Esophagus squamous epithelium (tissue), 5 donors: ENCODE data around the gene ACVR2B. TPM values are rescaled to one million over a fixed set of nuclear protein-coding genes. Genes with fewer than 3 reads are reported as not detected.

Source experiments
- DNase-seq: peaks from one replicate; lab custom pipeline; 2025; lab: John Stamatoyannopoulos, UW
- H3K27ac ChIP-seq, 4 donors: fragments of 200-600 bp; sonication (generic); one replicate each; pipeline ENCODE4 v1.5.1; 2016 to 2019; ENCODE audit warnings: mild to moderate bottlenecking in 1 of 4
- H3K27me3 ChIP-seq, 4 donors: fragments of 200-600 bp; sonication (generic); 1 replicate in 3 of 4; 2 replicates in 1 of 4; pipeline versions ENCODE4 v1.5.1 to v1.6.0; 2017 to 2021; ENCODE audit warnings: antibody characterized with exemption in 1 of 4
- H3K36me3 ChIP-seq, 3 donors: fragments of 200-600 bp; sonication (generic); one replicate each; pipeline ENCODE4 v1.5.1; 2016 to 2019
- H3K4me1 ChIP-seq, 3 donors: fragments of 200-600 bp; sonication (generic); one replicate each; pipeline ENCODE4 v1.5.1; 2017 to 2019
- H3K4me3 ChIP-seq, 4 donors: fragments of 200-600 bp; sonication (generic); 1 replicate in 3 of 4; 2 replicates in 1 of 4; pipeline ENCODE4 v1.5.1; 2016 to 2019; ENCODE audit warnings: mild to moderate bottlenecking in 2 of 4, moderate library complexity in 1 of 4
- H3K9me3 ChIP-seq, 3 donors: fragments of 200-600 bp; sonication (generic); one replicate each; pipeline ENCODE4 v1.5.1; 2016 to 2019
- POLR2A ChIP-seq, 4 donors: fragments of 450-650 bp; IDR thresholded peaks; one replicate each; pipeline ENCODE4 v1.6.1; 2017; ENCODE audit warnings: antibody characterized with exemption in 4 of 4, mild to moderate bottlenecking in 4 of 4, moderate library complexity in 3 of 4
- WGBS, 2 donors: methylation state at CpG; one replicate each; pipeline ENCODE4 v1.1.5; 2018; 5-methylcytosine and 5-hydroxymethylcytosine counted together
- intact Hi-C: fragments of 100-400 bp; cut with DNase I; formaldehyde crosslinking; loops from one replicate; pipeline ENCODE4 v1.15.0; 2022
- total RNA-seq, 4 donors: library from RNA; depleted of rRNA; stranded (reverse); fragments of >200 nt; gene quantifications; one replicate each; pipeline ENCODE4 v1.1.0, GENCODE V29; 2016
- TF ChIP-seq, protein P1 (sequence below), 6 experiments: fragments of 450-650 bp in 4 of 6; fragments of 200-600 bp in 2 of 6; sonication (generic) in 2 of 6; IDR thresholded peaks; one replicate each; pipeline ENCODE4 v1.5.1; 2016 to 2019; ENCODE audit warnings: antibody characterized with exemption in 6 of 6, mild to moderate bottlenecking in 4 of 6, moderate library complexity in 4 of 6
- donor health status: DM: yes; HTN: yes; CAD: no.

ACVR2B gene
- total RNA-seq, 4 donors from 2014 or later = 1.1 to 4.0 (median 2.4) TPM

DNA sequence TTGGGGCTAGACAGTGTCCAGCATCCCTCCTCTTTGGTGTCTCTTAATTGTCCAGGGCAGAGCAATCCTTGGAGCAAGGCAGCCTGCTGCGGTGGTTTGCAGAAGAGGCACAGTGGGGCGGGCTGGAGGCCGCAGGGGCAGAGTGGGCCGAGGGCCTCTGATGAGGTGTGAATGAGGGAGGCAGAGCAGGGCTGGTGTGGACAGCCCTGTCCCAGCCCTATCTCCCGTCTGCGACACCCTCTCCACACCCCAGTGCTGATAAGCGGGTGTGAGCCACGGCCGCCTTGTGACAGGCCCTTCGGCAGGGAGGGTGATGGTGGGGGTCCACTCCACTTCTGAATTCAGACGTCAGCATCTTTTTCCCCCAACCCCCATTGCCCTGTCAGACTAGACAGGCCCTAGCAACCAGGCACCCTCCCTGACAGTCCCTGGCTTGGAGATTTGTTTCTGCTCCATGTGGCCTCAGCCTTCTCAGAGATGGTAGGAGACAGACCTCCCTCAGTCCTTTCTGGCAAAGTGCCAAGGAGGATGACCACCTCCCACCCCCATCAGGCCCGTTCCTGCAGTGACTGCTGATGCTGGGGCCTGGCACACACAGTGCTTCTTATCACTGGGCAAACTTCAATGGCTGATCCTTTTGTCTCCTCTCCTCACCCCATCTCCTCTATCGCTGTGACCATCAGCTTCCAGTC lies 79.7 kb downstream of the ACVR2B start:
- Histone ChIP-seq H3K36me3 (peaks cover 0 to 17% (median 0%) of the 10 kb centered on the region in 3 donors), H3K4me3 (no peak overlapping the region), H3K27me3 (no peaks in the 10 kb centered on the region), H3K4me1 (no peaks in the 10 kb centered on the region), H3K27ac (no peak overlapping the region), H3K9me3 (no peaks in the 10 kb centered on the region)
- TF ChIP-seq POLR2A (IDR thresholded peaks at IDR 0.05) = no peak
- TF ChIP-seq, protein P1, sequence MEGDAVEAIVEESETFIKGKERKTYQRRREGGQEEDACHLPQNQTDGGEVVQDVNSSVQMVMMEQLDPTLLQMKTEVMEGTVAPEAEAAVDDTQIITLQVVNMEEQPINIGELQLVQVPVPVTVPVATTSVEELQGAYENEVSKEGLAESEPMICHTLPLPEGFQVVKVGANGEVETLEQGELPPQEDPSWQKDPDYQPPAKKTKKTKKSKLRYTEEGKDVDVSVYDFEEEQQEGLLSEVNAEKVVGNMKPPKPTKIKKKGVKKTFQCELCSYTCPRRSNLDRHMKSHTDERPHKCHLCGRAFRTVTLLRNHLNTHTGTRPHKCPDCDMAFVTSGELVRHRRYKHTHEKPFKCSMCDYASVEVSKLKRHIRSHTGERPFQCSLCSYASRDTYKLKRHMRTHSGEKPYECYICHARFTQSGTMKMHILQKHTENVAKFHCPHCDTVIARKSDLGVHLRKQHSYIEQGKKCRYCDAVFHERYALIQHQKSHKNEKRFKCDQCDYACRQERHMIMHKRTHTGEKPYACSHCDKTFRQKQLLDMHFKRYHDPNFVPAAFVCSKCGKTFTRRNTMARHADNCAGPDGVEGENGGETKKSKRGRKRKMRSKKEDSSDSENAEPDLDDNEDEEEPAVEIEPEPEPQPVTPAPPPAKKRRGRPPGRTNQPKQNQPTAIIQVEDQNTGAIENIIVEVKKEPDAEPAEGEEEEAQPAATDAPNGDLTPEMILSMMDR (IDR thresholded peaks at IDR 0.05) = no peak
- intact Hi-C loops = no loop called here
- DNase-seq = no peak
- 79 to 86% methylated on average over 3 to 9 of the region's 13 CpGs for WGBS, 2 donors

DNA sequence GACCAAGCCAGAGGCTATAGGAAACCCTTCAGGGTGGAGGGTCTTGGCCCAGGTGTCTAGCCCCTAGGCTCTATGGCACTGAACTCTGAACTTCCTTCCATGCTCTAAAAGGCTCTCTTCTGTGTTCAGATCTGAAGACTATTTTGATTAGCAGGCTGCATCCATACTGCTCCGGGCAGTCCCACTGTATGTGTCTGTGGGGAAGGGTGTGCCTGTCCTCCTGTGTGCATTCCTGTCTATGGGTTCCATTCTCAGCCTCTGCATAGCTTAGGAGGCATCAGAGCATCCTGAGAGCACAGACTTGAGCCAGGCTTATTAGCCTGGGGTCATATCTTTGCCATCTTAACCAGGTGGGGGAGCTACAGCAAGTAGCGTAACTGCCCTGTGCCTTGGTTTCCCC lies 80.5 kb downstream of the ACVR2B start:
- WGBS, 2 donors = 94 to 100% methylated on average over 2 of the region's 2 CpGs
- TF ChIP-seq POLR2A (IDR thresholded peaks at IDR 0.05) = no peak
- TF ChIP-seq, protein P1 (IDR thresholded peaks at IDR 0.05) = no peak
- H3K36me3 ChIP-seq = peaks cover 0 to 17% (median 0%) of the 10 kb centered on the region in 3 donors
- H3K27ac ChIP-seq = no peak overlapping the region
- H3K27me3 ChIP-seq = no peaks in the 10 kb centered on the region
- no peak for DNase-seq
- intact Hi-C loops = no loop called here
- no peaks in the 10 kb centered on the region for H3K4me1 ChIP-seq
- no peak overlapping the region for H3K4me3 ChIP-seq
- no peaks in the 10 kb centered on the region for H3K9me3 ChIP-seq

DNA sequence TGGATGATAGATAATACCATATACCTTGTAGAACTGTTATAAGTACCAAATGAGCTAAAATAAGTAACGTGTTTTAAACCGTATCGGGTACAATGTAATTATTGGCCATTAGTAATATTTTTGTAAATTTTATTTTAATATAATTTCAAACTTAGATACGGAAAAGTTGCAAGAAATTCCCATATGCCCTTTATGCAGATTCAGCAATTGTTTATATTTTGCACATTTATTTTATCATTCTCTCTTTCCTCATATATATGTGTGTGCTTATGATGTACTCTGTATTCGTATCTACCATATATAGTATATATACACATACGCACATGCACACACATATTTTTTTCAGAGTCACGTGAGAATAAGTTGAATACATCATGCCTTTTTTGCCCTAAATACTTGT lies 80.9 kb downstream of the ACVR2B start:
- H3K4me3 ChIP-seq = no peak overlapping the region
- WGBS, 2 donors = 95 to 96% methylated on average over 7 of the region's 7 CpGs
- H3K27me3 ChIP-seq = no peaks in the 10 kb centered on the region
- no peak overlapping the region for H3K27ac ChIP-seq
- no peak for DNase-seq
- H3K4me1 ChIP-seq = no peaks in the 10 kb centered on the region
- intact Hi-C loops = no loop called here
- peaks cover 0 to 17% (median 0%) of the 10 kb centered on the region in 3 donors for H3K36me3 ChIP-seq
- H3K9me3 ChIP-seq = no peaks in the 10 kb centered on the region
- TF ChIP-seq, protein P1 (IDR thresholded peaks at IDR 0.05) = no peak
- TF ChIP-seq POLR2A (IDR thresholded peaks at IDR 0.05) = no peak

DNA sequence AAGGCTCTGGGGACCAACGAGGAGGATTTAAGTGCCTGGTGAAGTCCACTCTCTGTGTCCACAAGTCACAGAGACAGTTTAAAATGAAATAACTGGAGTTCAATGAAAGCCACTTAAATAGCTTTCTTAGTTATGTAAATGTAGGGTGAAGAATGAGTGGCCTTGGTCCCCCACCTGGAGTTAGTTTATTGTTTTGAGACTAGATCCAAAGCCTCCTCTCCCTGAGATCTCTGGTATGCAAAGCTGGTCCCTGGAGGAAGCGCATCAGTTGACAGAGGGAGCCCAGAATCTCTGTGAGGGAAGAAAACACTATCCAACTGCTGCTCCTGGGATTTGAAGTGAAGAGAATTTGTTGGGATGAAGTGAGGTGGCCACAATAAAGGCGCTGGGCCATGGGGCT lies 83.0 kb downstream of the ACVR2B start:
- no peaks in the 10 kb centered on the region for H3K9me3 ChIP-seq
- H3K36me3 ChIP-seq = peaks cover 0 to 17% (median 0%) of the 10 kb centered on the region in 3 donors
- no peak overlapping the region for H3K4me3 ChIP-seq
- H3K27ac ChIP-seq = no peak overlapping the region
- intact Hi-C loops = no loop called here
- 81 to 83% methylated on average over 3 of the region's 3 CpGs for WGBS, 2 donors
- TF ChIP-seq, protein P1 (IDR thresholded peaks at IDR 0.05) = no peak
- no peak for TF ChIP-seq POLR2A (IDR thresholded peaks at IDR 0.05)
- no peak for DNase-seq
- no peaks in the 10 kb centered on the region for H3K27me3 ChIP-seq
- no peaks in the 10 kb centered on the region for H3K4me1 ChIP-seq

DNA sequence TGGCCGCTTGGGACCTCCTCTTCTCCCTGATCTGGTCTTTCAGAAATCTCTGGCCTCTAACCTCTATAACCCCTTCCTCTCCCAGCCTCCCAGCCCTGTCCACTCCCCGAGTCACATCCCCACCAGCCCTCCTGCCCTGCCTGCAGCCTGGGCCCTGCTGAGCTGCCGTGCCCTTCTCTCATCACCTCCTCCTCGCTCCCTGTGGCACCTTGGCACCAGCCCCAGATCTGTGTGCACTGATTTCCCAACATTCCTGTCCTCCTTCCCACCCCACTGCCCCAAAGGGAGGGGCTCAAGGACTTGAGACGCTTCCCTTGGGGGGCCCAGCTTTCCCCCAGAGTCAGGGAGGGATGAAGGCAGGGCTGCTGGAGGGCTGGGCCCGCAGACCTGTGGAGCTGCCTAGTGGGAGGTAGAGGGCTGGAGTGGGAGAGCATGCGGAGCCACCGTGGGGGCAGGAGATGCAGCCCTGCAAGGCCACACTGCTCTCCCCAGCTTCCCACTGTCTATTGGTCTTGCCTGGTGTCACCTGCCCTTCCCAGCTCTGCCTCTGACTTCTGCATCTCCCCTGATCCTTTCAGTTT lies 85.2 kb downstream of the ACVR2B start:
- Histone ChIP-seq H3K4me3 (no peak overlapping the region), H3K27ac (no peak overlapping the region), H3K27me3 (no peaks in the 10 kb centered on the region), H3K36me3 (peaks cover 0 to 17% (median 0%) of the 10 kb centered on the region in 3 donors), H3K9me3 (no peaks in the 10 kb centered on the region), H3K4me1 (no peaks in the 10 kb centered on the region)
- no peak for DNase-seq
- WGBS, 2 donors = 71 to 83% methylated on average over 4 of the region's 8 CpGs
- intact Hi-C loops = no loop called here
- TF ChIP-seq, protein P1 (IDR thresholded peaks at IDR 0.05) = no peak
- TF ChIP-seq POLR2A (IDR thresholded peaks at IDR 0.05) = no peak
